Hepatocyte (in vitro differentiated cells): ENCODE data around the gene LRRC26. TPM values are rescaled to one million over a fixed set of nuclear protein-coding genes. Genes with fewer than 3 reads are reported as not detected.

ENCODE experiments used
- DNase-seq: peaks from one replicate; pipeline ENCODE4 v3.0.0-alpha.2; 2016; ENCODE audit warnings: low spot score
- H2AFZ ChIP-seq: fragments of 200-600 bp; sonication (generic); 2 replicates; pipeline ENCODE4 v1.6.0; 2016; ENCODE audit warnings: antibody characterized with exemption, mild to moderate bottlenecking
- H3K27ac ChIP-seq: fragments of 200-600 bp; sonication (generic); 2 replicates; pipeline ENCODE4 v1.5.1; 2016; ENCODE audit warnings: mild to moderate bottlenecking
- H3K27me3 ChIP-seq: fragments of 200-600 bp; sonication (generic); 2 replicates; pipeline ENCODE4 v1.6.1; 2016
- H3K36me3 ChIP-seq: fragments of 200-600 bp; sonication (generic); replicated peaks from 2 replicates; pipeline ENCODE4 v1.5.1; 2016; ENCODE audit warnings: low read depth; ENCODE audit not compliant: insufficient read depth
- H3K4me1 ChIP-seq: fragments of 200-600 bp; sonication (generic); 2 replicates; pipeline ENCODE4 v1.5.1; 2016; ENCODE audit warnings: mild to moderate bottlenecking, moderate library complexity; ENCODE audit not compliant: insufficient read depth
- H3K4me2 ChIP-seq: fragments of 200-600 bp; sonication (generic); 2 replicates; pipeline ENCODE4 v1.6.0; 2016
- H3K4me3 ChIP-seq: fragments of 200-600 bp; sonication (generic); 2 replicates; pipeline ENCODE4 v1.5.1; 2016; ENCODE audit warnings: mild to moderate bottlenecking
- H3K79me2 ChIP-seq: fragments of 200-600 bp; sonication (generic); 2 replicates; pipeline ENCODE4 v1.6.0; 2017; ENCODE audit warnings: mild to moderate bottlenecking
- H3K9me2 ChIP-seq: fragments of 200-600 bp; sonication (generic); replicated peaks from 2 replicates; pipeline ENCODE4 v1.6.0; 2017; ENCODE audit warnings: mild to moderate bottlenecking; ENCODE audit not compliant: insufficient read depth
- H3K9me3 ChIP-seq: fragments of 200-600 bp; sonication (generic); 2 replicates; pipeline ENCODE4 v1.5.1; 2016; ENCODE audit warnings: low read depth, mild to moderate bottlenecking
- H4K20me1 ChIP-seq: fragments of 200-600 bp; sonication (generic); 2 replicates; pipeline ENCODE4 v1.6.0; 2016; ENCODE audit warnings: mild to moderate bottlenecking; ENCODE audit not compliant: insufficient read depth, poor library complexity, severe bottlenecking
- CTCF ChIP-seq: fragments of 200-600 bp; sonication (generic); IDR thresholded peaks from 2 replicates; pipeline ENCODE4 v1.5.1; 2016; ENCODE audit warnings: antibody characterized with exemption, mild to moderate bottlenecking; ENCODE audit not compliant: poor library complexity
- EZH2 ChIP-seq: fragments of 200-600 bp; sonication (generic); IDR thresholded peaks from 2 replicates; pipeline ENCODE4 v1.6.1; 2016; ENCODE audit warnings: antibody characterized with exemption, mild to moderate bottlenecking, borderline replicate concordance
- EZH2phosphoT487 ChIP-seq: fragments of 200-600 bp; sonication (generic); IDR thresholded peaks from one replicate; pipeline ENCODE4 v1.6.1; 2018; ENCODE audit warnings: antibody characterized with exemption, mild to moderate bottlenecking, low read depth, moderate library complexity; ENCODE audit not compliant: unreplicated experiment, severe bottlenecking
- WGBS: methylation state at CpG from one replicate; pipeline ENCODE4 v1.1.6; 2016; ENCODE audit warnings: low lambda C conversion rate; ENCODE audit errors: missing lambda C conversion rate; 5-methylcytosine and 5-hydroxymethylcytosine counted together
- polyA plus RNA-seq: library from polyadenylated mRNA; unstranded; fragments of >200 nt; fragmentation: Nextera tagmentation; extraction: Ambion mirVana; gene quantifications from 2 replicates; pipeline ENCODE4 v1.2.1, GENCODE V29; 2016
- total RNA-seq: library from RNA; depleted of rRNA; stranded (reverse); fragments of >200 nt; gene quantifications from 2 replicates; pipeline ENCODE4 v1.2.3, GENCODE V29; 2014

LRRC26 gene
- total and polyA plus RNA-seq, 2 experiments from 2014 or later, result 0.73 to 2.6 TPM

GRCh38 chr9:137139468-137140150 is 30.2 kb downstream of the LRRC26 start:
- H3K27ac ChIP-seq, result no peak overlapping the region
- H3K4me2 ChIP-seq, result no peak overlapping the region
- H4K20me1 ChIP-seq, result no peaks in the 10 kb centered on the region
- no peak overlapping the region for H2AFZ ChIP-seq
- no peaks in the 10 kb centered on the region for H3K9me2 ChIP-seq
- no peaks in the 10 kb centered on the region for H3K9me3 ChIP-seq
- DNase-seq, result no peak
- 48% methylated on average over 28 of the region's 37 CpGs for WGBS
- no peaks in the 10 kb centered on the region for H3K36me3 ChIP-seq
- H3K27me3 ChIP-seq, result peaks cover 72% of the 10 kb centered on the region
- no peaks in the 10 kb centered on the region for H3K4me1 ChIP-seq
- no peak for TF ChIP-seq CTCF
- no peak for TF ChIP-seq EZH2
- TF ChIP-seq EZH2phosphoT487, result no peak
- no peaks in the 10 kb centered on the region for H3K79me2 ChIP-seq
- no peak overlapping the region for H3K4me3 ChIP-seq

DNA sequence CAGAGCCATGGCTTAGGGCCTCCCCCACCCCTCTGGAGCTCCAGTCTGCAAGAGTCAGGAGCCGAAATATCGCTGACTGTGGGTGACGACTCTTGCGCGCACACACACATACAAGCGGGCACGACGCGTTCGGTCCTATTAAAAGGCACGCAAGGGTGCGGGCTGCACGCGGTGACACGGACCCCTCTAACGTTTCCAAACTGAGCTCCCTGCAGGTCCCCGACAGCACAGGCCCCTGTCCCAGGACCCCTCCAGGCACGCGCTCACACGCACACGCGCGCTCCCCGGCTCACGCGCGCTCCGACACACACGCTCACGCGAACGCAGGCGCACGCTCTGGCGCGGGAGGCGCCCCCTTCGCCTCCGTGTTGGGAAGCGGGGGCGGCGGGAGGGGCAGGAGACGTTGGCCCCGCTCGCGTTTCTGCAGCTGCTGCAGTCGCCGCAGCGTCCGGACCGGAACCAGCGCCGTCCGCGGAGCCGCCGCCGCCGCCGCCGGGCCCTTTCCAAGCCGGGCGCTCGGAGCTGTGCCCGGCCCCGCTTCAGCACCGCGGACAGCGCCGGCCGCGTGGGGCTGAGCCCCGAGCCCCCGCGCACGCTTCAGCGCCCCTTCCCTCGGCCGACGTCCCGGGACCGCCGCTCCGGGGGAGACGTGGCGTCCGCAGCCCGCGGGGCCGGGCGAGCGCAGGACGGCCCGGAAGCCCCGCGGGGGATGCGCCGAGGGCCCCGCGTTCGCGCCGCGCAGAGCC is 31.0 kb downstream of the LRRC26 start, which contains the start of gene GRIN1:
TSS of gene GRIN1 (plus strand) at position 433 of the 746 bp plus-strand sequence. CDS start 333 bp downstream, outside the sequence.
- H3K36me3 ChIP-seq, result no peaks in the 10 kb centered on the region
- no peaks in the 10 kb centered on the region for H3K79me2 ChIP-seq
- H3K9me2 ChIP-seq, result no peaks in the 10 kb centered on the region
- H3K27ac ChIP-seq, result no peak within 1 kb of the TSS
- no peak within 1 kb of the TSS for H2AFZ ChIP-seq
- H3K4me1 ChIP-seq, result no peaks in the 10 kb centered on the region
- TF ChIP-seq EZH2 (peak; percentile 5), CTCF (no peak)
- 30% methylated on average over 48 of the region's 104 CpGs for WGBS
- H3K9me3 ChIP-seq, result no peaks in the 10 kb centered on the region
- H4K20me1 ChIP-seq, result no peaks in the 10 kb centered on the region
- peak; percentile 80 for DNase-seq
- H3K27me3 ChIP-seq, result peaks cover 72% of the 10 kb centered on the region
- peak within 1 kb of the TSS; percentile 71 for H3K4me2 ChIP-seq
- H3K4me3 ChIP-seq, result no peak within 1 kb of the TSS

GRCh38 chr9:137138058-137138721 is 31.7 kb downstream of the LRRC26 start:
- no peak overlapping the region for H3K4me2 ChIP-seq
- DNase-seq, result no peak

More at GRCh38 chr9:137138058-137138721, 31.7 kb downstream of the LRRC26 start:
- H3K27ac ChIP-seq, result no peak overlapping the region
- no peaks in the 10 kb centered on the region for H3K9me2 ChIP-seq
- H3K4me3 ChIP-seq, result no peak overlapping the region
- no peaks in the 10 kb centered on the region for H3K9me3 ChIP-seq
- TF ChIP-seq EZH2 (no peak), CTCF (no peak), EZH2phosphoT487 (no peak)
- H4K20me1 ChIP-seq, result no peaks in the 10 kb centered on the region
- no peaks in the 10 kb centered on the region for H3K4me1 ChIP-seq
- no peaks in the 10 kb centered on the region for H3K79me2 ChIP-seq
- no peak overlapping the region for H2AFZ ChIP-seq
- H3K36me3 ChIP-seq, result no peaks in the 10 kb centered on the region
- WGBS, result 20% methylated on average over 14 of the region's 25 CpGs
- peaks cover 72% of the 10 kb centered on the region for H3K27me3 ChIP-seq
